HEK293T (cell line): ENCODE measurements around the gene RDH16.

Experiments used
- CTCF ChIA-PET: fragments of 350-600 bp; formaldehyde crosslinking; extraction: SDS; loops from one replicate; lab custom pipeline; 2021; ENCODE audit warnings: antibody characterized with exemption, inconsistent platforms; lab: Yijun Ruan, JAX
- POLR2A ChIA-PET: fragments of 350-600 bp; formaldehyde crosslinking; extraction: SDS; loops from one replicate; lab custom pipeline; 2020; ENCODE audit warnings: antibody characterized with exemption, inconsistent platforms; lab: Yijun Ruan, JAX
- DNase-seq: peaks from one replicate; pipeline ENCODE4 v3.0.0; 2012; ENCODE audit warnings: mixed read lengths; ENCODE audit errors: extremely low spot score
- ARNT ChIP-seq: fragments of 450-650 bp; IDR thresholded peaks from 2 replicates; pipeline ENCODE4 v1.6.1; 2017; ENCODE audit warnings: mild to moderate bottlenecking
- BHLHE40 ChIP-seq: fragments of 450-650 bp; IDR thresholded peaks from 2 replicates; pipeline ENCODE4 v1.6.1; 2016; ENCODE audit warnings: mild to moderate bottlenecking, moderate library complexity, borderline replicate concordance
- CTBP1 ChIP-seq: fragments of 450-650 bp; IDR thresholded peaks from 2 replicates; pipeline ENCODE4 v1.6.1; 2016; ENCODE audit warnings: borderline replicate concordance
- ELF4 ChIP-seq: fragments of 450-650 bp; IDR thresholded peaks from 2 replicates; pipeline ENCODE4 v1.6.1; 2017; ENCODE audit warnings: antibody characterized with exemption
- FOXA1 ChIP-seq: fragments of 450-650 bp; IDR thresholded peaks from 2 replicates; pipeline ENCODE4 v1.6.1; 2016; ENCODE audit warnings: mild to moderate bottlenecking
- FOXK2 ChIP-seq: fragments of 450-650 bp; IDR thresholded peaks from 2 replicates; pipeline ENCODE4 v1.6.1; 2016; ENCODE audit warnings: mild to moderate bottlenecking
- FOXM1 ChIP-seq: fragments of 450-650 bp; IDR thresholded peaks from 2 replicates; pipeline ENCODE4 v1.6.1; 2017; ENCODE audit warnings: mild to moderate bottlenecking, borderline replicate concordance
- HDGF ChIP-seq: fragments of 450-650 bp; IDR thresholded peaks from 2 replicates; pipeline ENCODE4 v1.6.1; 2017; ENCODE audit warnings: antibody characterized with exemption, borderline replicate concordance
- L3MBTL2 ChIP-seq: fragments of 450-650 bp; conservative IDR thresholded peaks from 2 replicates; pipeline ENCODE4 v1.6.1; 2016; ENCODE audit warnings: mild to moderate bottlenecking
- LEF1 ChIP-seq: fragments of 450-650 bp; IDR thresholded peaks from 2 replicates; pipeline ENCODE4 v1.6.1; 2017; ENCODE audit warnings: mild to moderate bottlenecking, borderline replicate concordance
- NFRKB ChIP-seq: fragments of 450-650 bp; IDR thresholded peaks from 2 replicates; pipeline ENCODE4 v1.6.1; 2016; ENCODE audit warnings: mild to moderate bottlenecking, moderate library complexity
- SP1 ChIP-seq: fragments of 450-650 bp; IDR thresholded peaks from 2 replicates; pipeline ENCODE4 v1.6.1; 2017
- SUZ12 ChIP-seq: fragments of 450-650 bp; IDR thresholded peaks from 2 replicates; pipeline ENCODE4 v1.6.1; 2016; ENCODE audit warnings: mild to moderate bottlenecking
- TARDBP ChIP-seq: fragments of 450-650 bp; IDR thresholded peaks from 2 replicates; pipeline ENCODE4 v1.6.1; 2016
- ZNF384 ChIP-seq: fragments of 450-650 bp; IDR thresholded peaks from 2 replicates; pipeline ENCODE4 v1.6.1; 2016
- TF ChIP-seq, protein P1 (sequence below): fragments of 450-650 bp; IDR thresholded peaks from 2 replicates; pipeline ENCODE4 v1.6.1; 2016

The RDH16 gene

DNA sequence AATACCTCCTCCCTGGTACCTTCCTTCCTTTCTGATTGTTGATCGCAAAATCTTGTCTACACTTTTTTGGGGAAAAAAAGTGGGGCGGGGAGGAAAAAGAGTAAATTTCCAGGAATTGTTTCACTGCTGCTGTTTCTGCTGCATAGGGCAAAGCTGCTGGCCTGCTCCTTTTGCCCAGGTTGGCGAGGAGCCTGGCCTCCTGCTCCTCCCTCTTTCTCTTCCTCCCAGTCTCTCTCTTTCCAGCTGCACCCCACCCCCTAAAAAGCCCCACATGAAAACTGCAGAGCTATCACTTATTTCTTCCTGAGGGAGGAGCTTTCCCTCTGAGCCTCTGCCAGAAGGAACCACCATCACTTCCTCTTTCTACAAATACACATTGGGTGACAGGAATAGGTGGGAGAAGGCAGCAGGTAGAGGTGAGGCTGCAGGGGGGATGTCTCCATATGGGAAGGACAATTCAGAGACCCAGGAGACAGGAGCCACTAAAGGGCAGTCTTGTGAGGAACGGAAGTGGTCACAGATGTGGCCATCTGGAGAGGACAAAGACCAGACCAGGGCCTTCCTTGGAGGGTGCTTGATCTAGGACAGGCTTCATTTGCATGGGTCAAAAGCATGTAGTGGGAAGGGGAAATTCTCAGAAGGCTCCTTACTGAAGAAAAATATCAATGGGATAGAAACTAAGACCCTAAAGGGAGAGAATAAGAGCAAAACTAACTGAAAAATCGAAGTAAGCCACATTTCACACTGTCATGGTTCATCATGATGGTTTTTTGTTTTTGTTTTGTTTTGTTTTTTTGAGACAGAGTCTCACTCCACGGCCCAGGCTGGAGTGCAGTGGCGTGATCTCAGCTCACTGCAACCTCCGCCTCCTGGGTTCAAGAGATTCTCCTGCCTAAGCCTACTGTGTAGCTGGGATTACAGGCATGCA lies 34.2 kb upstream of the RDH16 start:
- TF ChIP-seq ARNT (no peak), ZNF384 (no peak), NFRKB (no peak), FOXK2 (no peak), L3MBTL2 (no peak), BHLHE40 (no peak), ELF4 (no peak), HDGF (no peak), FOXA1 (no peak), LEF1 (no peak)
- TF ChIP-seq, protein P1, sequence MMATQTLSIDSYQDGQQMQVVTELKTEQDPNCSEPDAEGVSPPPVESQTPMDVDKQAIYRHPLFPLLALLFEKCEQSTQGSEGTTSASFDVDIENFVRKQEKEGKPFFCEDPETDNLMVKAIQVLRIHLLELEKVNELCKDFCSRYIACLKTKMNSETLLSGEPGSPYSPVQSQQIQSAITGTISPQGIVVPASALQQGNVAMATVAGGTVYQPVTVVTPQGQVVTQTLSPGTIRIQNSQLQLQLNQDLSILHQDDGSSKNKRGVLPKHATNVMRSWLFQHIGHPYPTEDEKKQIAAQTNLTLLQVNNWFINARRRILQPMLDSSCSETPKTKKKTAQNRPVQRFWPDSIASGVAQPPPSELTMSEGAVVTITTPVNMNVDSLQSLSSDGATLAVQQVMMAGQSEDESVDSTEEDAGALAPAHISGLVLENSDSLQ: no peak
- POLR2A ChIA-PET: interaction anchor here (1.2 kb wide), 1 partner anchor 266 kb away, joined by 5 read pairs; the partner anchor contains the start of gene NACA

DNA sequence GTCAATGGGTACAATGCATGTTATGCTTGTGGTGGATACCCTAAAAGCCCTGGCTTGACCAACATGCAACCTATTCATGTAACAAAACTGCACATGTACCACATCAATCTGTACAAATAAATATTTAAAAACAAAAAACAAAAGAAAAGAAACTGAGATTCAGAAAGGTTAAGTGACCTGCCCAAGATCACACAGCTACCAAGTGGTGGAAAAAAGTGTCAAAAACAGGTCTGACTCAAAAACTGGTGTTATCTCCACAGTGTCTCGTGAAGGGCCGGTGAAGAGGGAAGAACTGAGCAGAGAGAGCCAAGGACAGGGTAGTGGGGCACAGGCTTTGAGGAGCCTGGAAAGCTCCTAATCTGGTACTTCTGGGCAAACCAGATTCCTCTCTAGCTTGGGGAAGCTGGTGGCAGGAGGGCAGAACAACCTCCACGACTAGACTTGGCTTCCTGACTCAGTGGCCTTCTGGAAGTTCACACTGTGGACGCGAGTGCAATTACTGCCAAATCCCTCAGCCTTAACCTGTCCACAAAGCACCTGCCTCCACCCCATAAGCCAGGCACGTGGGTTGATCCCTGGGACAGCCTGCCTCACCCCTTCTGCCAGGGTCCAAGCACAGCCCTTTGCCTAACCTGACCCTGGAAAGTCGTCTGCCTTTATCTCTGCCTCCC lies 33.4 kb upstream of the RDH16 start:
- ChIA-PET POLR2A (interaction anchor here (1.2 kb wide), 1 partner anchor 265 kb away, joined by 5 read pairs; the partner anchor contains the start of gene NACA), CTCF (no interaction called here)
- DNase-seq: no peak
- TF ChIP-seq ELF4: no peak

More for the DNA sequence above, 34.2 kb upstream of the RDH16 start:
- no peak for DNase-seq
- CTCF ChIA-PET: no interaction called here

DNA sequence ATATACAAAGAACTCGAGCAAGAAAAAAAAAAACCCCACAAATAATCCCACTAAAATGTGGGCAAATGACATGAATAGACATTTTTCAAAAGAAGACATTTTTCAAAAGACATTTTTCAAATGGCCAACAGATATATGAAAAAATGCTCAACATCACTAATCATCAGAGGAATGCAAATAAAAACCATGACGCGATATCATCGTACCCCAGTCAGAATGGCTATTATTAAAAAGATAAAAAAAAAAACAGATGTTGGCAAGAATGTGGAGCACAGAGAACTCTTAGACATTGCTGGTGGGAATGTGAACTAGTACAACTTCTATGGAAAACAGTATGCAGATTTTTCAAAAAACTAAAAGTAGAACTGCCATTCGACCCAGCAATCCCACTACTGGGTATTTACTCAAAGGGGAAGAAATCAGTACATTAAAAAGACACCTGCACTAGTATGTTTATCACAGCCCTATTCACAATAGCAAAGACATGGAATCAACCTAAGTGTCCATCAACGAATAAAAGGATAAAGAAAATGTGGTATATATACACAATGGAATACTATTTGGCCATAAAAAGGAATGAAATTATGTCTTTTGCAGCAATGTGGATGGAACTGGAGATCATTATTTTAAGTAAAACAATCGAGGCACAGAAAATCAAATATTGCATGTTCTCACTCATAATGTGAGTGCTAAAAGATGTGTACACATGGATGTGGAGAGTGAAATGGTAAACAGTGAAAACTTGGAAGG lies 32.6 kb upstream of the RDH16 start:
- POLR2A ChIA-PET: interaction anchor here (1.2 kb wide), 1 partner anchor 265 kb away, joined by 5 read pairs; the partner anchor contains the start of gene NACA
- TF ChIP-seq ZNF384 (no peak), SUZ12 (no peak), HDGF (no peak), BHLHE40 (no peak), CTBP1 (no peak), FOXM1 (no peak), ARNT (no peak), TARDBP (no peak), L3MBTL2 (no peak), ELF4 (no peak), FOXA1 (no peak), NFRKB (no peak), SP1 (no peak)
- TF ChIP-seq, protein P1: no peak
- DNase-seq: no peak
- CTCF ChIA-PET: no interaction called here

DNA sequence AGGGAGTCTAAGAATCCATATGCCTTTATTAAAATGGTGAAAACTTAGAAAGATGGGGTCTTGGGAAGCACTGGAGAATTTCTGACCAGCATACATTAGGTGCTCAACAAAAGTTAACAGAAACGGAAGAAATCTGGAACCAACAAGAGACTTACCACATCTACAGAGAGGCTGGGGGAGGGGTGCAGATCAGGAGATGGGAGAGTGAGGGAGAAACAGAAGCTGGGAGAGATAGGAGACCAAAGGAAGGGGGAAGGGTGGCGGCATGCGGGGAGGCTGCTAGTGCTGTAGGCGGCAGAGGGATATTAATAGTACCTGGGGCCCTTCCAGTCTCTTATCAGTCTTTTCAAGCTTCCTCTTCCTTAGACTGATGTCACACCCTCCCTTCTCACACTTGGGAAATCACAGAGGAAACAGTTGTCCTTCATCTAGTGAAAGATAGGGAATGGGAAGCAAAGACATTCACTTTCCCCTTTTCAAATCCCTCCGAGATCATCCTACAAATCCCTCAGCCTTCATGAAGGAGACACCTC lies 30.9 kb upstream of the RDH16 start:
- ChIA-PET POLR2A (no interaction called here), CTCF (interaction anchor here (0.7 to 1.9 kb wide), 7 partner anchors 13 to 262 kb away, joined by 3 to 14 read pairs (median 3); partner anchors contain the start of gene STAT6)
- DNase-seq: no peak
- no peak for TF ChIP-seq L3MBTL2
- no peak for TF ChIP-seq ELF4
- no peak for TF ChIP-seq ARNT
- no peak for TF ChIP-seq LEF1
- no peak for TF ChIP-seq FOXK2
- no peak for TF ChIP-seq FOXA1
- TF ChIP-seq, protein P1: no peak
- TF ChIP-seq TARDBP: no peak
- no peak for TF ChIP-seq SP1
- no peak for TF ChIP-seq ZNF384

DNA sequence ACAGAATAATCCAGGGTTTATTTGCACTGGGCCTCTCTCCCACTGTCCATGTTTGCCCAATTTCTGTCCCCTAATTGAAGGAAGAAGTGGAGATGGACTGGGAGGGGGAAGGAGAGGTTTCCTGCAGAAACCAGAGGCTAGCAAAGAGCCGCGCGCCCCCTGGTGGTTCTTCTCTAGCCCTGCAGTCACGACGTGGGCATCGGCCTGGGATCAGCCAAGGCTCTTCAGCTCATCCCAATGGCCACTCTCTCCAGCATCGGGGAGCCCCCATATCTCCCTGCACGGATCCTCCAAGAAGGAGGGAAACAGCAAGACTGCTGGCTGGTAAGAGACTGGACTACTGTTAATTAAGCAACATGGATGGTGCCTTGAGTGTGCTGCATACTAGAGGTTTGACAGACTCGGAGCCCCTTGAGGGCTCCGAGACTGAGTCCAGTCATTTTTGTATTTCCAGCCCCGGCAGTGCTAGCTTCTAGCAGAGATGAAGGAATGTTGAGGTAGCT lies 30.2 kb upstream of the RDH16 start:
- ChIA-PET POLR2A (no interaction called here), CTCF (interaction anchor here (0.6 to 1.9 kb wide), 7 partner anchors 14 to 509 kb away, joined by 3 to 14 read pairs (median 3); partner anchors contain the start of gene STAT6)
- no peak for TF ChIP-seq NFRKB
- no peak for TF ChIP-seq ARNT
- TF ChIP-seq FOXA1: no peak
- no peak for TF ChIP-seq SUZ12
- DNase-seq: peak; percentile 87
